GM18867 (cell line): ENCODE results near the gene TIMM29.

Experiments
- ATAC-seq: cut with Tn5 transposase; IDR thresholded peaks from one replicate; pipeline ENCODE4 v1.9.1; 2021; ENCODE audit warnings: mild to moderate bottlenecking, moderate library complexity; ENCODE audit not compliant: unreplicated experiment

The TIMM29 gene

DNA sequence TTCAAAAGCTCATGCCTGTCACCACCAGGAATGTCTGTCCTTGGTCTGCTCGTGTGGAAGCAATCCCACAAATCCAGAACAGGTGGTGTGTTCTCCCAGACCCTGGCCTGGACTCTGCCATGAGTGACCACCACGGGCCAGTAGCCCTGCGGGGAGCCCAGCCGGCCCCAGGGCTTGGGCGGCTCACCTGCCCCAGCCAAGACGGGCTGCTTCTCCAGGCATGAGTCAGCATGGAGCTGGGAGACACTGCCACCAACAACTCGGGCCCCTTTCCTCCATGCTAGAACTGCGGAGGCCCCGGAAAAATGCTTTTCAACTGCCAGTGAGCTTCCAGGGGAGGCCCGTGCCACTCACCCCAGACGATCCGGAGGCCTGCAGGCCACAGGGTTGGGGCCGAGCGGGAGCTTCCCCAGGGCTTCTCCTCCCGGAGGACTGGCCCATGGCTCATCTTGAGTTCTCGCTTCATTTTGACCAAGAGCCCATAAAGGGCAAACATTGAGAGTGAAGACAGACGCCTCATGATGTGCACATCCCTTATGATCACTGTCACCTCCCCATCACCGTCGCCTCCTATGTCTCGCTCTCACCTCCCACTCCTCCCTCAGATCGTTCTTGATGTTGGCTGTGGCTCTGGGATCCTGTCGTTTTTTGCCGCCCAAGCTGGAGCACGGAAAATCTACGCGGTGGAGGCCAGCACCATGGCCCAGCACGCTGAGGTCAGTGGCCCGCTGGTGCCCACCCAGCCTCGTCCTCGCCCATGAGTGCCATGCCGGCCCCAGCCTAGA lies 16.8 kb upstream of the TIMM29 start:
- no peak for ATAC-seq

DNA sequence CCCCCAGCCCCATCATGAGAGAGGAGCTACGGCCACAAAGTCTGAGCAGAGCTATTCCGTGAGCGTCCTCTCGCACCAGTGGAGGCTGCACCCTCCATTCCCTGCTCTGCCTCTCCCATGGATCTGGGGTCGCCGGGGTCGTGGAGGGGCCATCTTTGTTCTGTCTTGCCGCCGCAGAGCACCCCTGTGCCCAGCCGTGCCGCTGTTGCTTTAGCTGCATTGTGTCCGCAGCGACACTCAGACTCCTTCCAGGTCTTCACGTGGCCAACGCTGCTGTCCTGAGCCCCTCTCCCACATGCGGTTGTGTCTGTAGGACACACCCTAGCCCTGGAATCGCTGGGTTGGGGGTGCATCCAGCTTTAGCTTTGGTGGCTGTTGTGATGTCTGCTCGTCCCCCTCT lies 16.0 kb upstream of the TIMM29 start:
- ATAC-seq = no peak

DNA sequence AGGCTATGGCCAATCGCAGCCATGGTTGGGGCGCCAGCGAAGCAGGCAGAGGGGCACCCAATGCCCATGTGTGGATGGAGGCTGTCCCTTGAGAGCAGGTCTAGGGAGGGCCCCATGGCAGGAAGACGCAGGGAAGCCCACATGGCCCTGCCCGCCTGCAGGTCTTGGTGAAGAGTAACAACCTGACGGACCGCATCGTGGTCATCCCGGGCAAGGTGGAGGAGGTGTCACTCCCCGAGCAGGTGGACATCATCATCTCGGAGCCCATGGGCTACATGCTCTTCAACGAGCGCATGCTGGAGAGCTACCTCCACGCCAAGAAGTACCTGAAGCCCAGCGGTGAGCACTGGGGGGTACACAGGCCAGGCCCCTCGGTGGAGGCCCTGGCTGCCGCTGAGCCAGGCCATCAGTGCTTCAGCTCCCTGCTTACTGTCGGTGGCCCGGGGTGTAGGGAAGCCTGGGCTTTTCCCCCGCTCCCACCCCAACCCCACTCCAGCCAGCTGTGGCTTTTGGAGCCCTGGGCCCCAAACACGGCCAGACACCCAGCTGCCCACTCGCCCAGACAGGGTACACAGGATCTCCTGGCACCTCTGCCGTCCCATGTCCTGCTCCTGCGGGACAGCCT lies 14.8 kb upstream of the TIMM29 start:
- ATAC-seq = no peak

DNA sequence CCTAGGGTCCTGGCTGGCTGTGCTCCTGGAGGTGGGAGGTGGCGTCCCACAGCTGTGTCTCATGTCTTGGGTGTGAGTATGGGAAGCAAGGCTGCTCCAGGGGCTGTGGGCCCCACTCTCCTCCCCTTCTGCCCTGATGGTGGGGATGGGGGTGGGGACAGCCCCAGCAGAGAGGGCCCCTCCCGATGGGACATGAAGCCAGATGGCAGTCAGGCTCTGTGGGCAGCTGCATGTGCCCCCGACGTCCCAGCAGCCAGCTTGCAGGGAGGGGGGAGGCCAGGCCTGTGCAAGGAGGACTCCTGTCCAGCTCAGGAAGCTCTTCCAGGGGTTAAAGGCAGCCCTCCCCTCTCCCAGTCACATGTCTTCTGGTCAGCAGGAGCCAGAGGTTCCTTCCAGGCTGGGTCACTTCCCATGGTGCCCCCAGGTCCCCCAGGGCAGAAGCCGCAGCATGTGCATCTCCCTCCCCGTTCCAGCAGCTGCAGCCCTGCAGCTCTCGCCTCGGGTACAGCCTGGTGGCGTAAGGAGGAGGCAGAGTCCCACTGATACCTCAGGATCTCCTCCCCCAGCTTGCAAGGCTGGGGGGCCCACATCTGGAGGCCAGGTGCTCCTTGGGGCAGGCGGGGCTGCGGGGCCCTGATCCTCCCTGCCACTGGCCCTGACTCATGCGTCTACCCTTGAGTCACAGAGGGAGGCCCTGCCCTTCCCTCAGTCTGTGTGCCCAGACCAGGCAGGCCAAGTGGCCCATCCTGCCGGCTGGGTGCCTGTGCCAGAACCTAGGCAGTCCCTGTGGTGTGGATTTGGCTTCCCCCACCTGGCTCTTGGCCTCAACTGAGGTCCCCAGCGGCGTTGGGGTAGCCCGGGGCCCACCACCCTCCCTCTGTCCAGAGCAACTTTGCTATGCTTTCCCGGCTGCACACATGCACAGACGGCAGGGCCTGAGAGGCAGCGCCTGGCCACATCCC lies 13.2 kb upstream of the TIMM29 start:
- no peak for ATAC-seq

DNA sequence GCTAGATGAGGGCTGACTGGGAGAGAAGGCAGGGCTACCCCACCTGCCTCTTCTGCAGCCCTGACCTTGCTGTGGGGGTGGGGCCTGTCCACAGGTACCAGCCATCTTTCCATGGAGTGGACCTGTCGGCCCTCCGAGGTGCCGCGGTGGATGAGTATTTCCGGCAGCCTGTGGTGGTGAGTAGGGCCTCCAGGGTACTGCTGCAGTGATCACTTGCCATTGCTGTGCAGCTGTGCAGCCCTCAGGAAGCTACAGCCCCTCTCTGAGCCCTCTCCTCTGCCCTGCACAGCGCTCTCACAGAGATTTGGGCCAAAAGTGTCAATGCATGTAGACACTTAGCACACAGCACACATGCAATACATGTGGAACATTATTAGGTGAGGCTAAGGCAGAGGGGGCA lies 12.0 kb upstream of the TIMM29 start:
- no peak for ATAC-seq

DNA sequence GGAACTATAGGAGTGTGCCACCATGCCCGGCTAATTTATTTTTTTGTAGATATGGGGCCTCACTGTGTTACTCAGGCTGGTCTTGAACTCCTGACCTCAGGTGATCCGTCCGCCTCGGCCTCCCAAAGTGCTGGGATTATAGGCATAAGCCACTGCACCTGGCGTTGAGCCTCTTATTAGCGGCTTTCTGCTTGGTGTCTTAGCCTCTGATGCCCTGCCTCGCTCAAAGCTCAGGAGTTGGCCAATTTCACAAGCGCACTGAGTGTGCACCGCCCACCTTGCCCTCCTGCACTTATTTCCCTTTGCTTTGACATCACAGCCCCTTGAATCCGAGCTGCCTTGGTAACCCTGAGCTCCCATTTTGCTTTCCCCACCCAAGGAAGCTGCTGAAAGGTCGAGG lies 10.3 kb upstream of the TIMM29 start:
- ATAC-seq = no peak

DNA sequence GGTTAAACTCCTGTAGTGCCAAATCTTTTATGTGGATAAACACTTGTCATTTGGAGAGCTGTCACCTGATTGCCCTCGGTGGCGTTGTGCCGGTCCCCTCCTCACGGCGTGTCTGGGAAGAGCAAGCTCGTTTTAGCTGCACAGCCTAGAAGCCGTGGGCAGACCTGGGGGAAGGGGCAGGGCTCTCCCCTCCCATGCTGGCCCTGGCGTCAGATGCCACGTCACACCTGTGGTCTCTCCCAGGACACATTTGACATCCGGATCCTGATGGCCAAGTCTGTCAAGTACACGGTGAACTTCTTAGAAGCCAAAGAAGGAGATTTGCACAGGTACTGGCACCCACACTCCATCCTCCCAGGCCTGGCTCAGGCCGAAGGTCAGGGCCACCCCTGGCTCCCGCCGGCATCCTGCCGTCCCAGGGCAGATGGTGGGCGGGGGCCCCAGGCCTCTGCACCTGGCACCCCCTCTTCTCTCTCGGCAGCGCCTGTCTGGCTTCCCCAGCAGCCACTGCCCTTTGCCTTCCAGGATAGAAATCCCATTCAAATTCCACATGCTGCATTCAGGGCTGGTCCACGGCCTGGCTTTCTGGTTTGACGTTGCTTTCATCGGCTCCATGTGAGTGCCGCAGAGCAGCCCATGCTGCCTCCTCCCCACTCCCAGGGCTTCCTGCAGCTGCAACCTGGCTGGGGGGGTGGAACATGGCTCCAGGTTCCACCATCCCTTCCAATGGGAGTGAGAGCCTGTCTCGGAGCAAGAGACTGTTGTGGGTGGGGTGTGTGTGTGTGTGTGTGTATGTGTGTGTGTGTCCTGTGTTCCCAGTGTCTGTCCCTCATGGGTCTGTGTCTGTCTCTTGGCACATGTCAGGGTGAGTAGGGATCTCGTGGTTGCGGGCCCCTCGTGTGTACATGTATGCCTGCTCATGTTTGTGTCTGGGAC lies 9.0 kb upstream of the TIMM29 start:
- no peak for ATAC-seq

DNA sequence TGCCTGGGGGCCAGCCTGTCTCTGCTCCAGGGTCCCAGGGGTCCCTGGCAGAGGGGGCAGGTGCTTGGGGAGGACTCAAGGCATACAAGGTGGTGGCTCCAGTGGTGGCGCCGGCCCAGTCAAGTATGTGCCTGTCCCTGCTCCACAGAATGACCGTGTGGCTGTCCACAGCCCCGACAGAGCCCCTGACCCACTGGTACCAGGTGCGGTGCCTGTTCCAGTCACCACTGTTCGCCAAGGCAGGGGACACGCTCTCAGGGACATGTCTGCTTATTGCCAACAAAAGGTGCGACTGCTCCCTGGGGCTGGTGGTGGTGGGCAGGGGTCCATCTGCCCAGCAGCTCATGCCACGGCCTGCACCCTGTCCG lies 8.3 kb upstream of the TIMM29 start:
- ATAC-seq = no peak

DNA sequence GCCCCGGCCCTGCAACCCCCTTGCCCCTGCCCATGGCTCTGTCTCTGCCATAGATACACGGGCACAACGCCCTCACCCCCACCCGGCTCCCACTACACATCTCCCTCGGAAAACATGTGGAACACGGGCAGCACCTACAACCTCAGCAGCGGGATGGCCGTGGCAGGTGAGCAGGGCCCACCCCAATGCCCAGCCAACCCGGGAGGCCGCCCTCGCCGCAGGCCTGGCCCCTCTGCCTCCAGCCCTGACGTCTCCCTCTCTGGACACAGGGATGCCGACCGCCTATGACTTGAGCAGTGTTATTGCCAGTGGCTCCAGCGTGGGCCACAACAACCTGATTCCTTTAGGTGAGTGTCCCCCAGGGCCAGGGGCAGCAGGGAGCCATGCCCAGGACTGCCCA lies 7.8 kb upstream of the TIMM29 start:
- ATAC-seq = no peak

DNA sequence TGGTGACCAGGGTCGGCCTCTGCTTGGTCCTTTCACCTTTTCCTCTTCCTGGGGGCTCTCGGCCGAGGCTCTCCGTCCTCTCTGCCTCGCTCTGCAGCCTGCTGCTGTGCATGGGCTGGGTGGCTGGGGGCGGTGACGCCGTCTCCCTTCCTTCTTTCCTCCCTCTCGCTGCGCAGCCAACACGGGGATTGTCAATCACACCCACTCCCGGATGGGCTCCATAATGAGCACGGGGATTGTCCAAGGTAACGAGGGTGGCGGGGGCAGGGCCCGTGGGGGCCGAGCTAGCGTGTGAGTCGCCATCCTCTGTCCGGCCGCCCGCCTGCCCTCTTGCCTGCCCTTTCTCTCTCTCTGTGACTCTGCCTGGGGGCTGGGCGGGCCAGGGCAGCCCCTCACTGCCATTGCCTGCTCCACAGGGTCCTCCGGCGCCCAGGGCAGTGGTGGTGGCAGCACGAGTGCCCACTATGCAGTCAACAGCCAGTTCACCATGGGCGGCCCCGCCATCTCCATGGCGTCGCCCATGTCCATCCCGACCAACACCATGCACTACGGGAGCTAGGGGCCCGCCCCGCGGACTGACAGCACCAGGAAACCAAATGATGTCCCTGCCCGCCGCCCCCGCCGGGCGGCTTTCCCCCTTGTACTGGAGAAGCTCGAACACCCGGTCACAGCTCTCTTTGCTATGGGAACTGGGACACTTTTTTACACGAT lies 7.3 kb upstream of the TIMM29 start:
- ATAC-seq = no peak

DNA sequence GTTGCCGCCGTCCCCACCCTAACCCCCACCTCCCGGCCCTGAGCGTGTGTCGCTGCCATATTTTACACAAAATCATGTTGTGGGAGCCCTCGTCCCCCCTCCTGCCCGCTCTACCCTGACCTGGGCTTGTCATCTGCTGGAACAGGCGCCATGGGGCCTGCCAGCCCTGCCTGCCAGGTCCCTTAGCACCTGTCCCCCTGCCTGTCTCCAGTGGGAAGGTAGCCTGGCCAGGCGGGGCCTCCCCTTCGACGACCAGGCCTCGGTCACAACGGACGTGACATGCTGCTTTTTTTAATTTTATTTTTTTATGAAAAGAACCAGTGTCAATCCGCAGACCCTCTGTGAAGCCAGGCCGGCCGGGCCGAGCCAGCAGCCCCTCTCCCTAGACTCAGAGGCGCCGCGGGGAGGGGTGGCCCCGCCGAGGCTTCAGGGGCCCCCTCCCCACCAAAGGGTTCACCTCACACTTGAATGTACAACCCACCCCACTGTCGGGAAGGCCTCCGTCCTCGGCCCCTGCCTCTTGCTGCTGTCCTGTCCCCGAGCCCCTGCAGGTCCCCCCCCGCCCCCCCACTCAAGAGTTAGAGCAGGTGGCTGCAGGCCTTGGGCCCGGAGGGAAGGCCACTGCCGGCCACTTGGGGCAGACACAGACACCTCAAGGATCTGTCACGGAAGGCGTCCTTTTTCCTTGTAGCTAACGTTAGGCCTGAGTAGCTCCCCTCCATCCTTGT lies 6.5 kb upstream of the TIMM29 start:
- no peak for ATAC-seq

DNA sequence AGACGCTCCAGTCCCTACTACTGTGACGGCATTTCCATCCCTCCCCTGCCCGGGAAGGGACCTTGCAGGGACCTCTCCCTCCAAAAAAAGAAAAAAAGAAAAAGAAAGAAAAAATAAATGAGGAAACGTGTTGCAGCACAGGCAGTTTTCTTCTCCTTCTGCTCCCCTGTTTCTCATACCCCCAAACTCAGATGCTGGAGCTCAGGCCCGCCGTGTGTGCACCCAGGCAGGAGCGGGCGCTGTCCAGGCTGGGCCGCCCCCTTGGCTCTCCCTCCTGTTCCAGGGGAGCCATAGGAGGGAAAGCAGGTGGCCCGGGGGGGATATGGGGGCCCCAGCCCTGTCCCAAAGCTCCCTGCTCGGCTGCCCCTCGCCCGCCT lies 6.0 kb upstream of the TIMM29 start:
- no peak for ATAC-seq

DNA sequence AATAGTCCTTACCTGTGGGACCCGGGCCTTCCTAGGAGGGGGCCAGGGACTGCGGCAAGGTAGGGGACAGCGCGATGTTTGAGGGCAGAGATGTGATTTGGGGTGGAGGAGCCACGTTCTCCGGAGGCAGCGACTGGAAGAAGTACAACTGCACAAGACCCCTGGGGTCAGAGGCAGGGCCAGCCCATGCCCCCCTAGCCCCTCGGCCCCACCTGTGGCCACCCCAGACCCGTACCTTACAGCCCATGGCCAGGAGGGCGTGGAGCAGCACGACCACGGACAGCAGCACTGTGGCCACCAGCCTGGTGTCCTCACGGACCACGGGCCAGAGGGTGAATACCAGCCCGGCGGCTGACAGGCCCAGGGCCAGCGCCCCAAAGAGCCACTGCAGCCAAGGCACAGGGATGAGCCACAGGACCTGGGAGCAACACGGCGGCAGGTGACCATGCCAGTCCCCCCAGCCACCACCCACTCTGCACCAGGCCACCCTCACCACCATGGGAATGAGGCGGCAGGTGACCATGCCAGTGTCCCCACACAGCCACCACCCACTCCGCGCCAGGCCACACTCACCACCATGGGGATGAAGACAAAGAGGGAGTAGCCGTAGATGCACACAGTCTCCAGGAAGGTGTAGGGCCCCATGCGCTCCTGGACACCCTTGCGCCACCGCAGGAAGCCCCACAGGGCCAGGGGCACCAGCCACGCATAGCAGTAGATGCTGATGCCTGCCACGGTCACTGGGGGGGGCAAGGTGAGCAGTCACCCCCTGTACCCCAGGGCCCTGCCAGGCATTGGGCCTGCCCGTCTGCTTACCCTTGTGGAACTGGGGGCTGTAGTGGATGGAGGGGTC lies 5.1 kb upstream of the TIMM29 start:
- no peak for ATAC-seq

DNA sequence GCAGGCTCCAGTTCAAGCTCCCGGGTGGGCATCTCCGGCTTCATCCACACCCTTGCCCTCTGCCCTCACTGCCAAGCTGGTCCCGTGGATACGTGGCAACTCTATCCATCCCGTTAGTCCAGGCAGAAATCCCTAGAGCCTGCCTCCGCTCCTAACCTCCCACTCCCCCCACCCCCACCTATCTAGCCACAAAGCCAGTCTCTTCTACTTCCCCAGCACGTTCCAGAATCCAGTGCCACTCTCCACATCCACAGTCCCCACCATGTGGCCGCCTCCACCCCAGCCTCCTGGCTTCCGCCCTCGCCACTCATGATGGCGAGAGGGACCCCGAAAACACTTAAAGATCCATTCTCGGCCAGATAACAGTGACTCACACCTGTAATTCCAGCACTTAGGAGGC lies 4.0 kb upstream of the TIMM29 start:
- no peak for ATAC-seq

DNA sequence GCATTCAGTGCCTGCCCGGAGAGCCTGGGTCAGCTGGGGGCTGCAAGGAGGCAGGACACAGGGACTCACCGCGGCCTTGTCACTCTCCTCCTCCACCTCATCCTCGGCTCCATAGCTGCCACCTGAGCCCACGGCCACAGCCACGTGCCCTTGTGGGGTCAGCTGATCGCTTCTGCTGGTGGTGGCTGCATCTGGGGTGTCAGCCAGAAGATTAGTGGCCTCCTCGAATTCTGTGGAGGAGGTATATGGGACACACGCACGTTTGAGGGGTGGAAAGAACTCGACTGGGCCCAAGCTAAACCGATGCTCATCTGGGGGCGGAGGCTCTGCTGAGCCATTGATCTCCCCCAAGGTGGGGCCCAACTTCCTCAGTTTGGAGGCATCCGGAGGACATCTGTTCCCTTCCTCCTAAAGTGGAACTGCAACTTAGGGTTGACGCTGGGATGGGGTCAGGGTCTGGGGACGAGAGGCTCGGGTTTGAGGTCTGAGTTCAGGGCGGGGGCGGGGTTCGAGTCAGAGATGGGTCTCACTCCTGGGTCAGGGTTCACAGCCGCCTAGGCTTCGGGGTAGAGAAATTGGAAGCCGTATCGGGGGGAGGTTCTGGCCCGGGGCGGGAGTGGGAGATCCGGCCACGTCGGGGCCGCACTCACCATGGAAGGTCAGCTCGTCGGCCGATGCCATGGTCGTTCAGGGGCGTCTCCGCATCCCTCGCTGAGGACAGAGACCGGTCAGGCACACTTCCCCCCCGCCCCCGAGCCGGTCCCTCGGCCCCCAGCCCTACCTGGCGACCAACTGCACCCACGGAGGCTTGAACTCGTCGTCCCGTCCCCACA lies 665 bp upstream of the TIMM29 start:
- no peak for ATAC-seq

DNA sequence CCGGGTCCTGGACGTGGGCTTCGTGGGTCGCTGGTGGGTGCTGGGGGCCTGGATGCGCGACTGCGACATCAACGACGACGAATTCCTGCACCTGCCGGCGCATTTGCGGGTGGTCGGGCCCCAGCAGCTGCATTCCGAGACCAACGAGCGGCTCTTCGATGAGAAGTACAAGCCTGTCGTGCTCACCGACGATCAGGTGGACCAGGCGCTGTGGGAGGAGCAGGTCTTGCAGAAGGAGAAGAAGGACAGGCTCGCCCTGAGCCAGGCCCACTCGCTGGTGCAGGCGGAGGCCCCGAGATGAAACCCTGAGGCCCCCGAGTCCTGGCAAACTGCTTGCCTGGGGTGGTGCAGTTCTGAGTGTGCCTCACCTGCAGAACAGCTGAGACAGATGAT lies 787 bp downstream of the TIMM29 start:
- no peak for ATAC-seq

DNA sequence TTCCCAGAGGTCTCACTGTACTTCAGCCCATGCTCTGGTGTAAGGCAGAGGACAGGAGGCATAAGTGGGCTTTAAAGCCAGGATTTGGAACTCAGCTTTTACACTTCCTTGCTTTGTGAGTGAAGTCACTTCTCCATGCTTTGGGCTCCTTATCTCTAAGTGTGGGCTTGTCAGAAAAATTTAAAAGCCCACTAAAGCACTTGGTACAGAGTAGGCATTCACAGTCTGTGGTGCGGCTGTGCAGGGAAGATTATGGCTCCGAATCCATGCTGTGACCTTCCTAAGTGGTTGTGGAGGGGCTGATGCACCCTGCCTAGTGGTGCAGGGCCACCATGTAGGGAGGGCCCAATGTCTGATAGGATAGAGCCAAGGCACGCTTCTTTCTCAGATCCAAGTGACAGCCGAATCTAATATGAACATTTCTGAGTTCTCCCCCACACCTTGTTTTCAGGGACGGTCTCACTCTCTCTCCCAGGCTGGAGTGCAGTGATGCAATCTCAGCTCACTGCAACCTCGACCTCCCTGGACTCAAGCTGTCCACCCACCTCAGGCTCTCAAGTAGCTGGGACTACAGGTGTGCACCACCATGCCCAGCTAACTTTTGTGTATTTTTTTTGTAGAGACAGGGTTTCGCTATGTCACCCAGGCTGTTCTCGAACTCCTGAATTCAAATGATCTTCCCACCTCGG lies 6.9 kb downstream of the TIMM29 start:
- ATAC-seq = no peak
